ENCODE results near the gene RNF169.

RNF169 gene

GRCh38 chr11:74866557-74866956 is 117.9 kb downstream of the RNF169 start:
- no peak for DNase-seq (ENCODE audit: low read depth)
- no peak for TF ChIP-seq CTCF (conservative IDR thresholded peaks at IDR 0.05; ENCODE audit: low read length)
- no peak overlapping the region for H3K4me3 ChIP-seq (ENCODE audit: low read length)

- no peak overlapping the region for H3K4me3 ChIP-seq (ENCODE audit: low read length)
- DNase-seq (ENCODE audit: low read depth), result peak; percentile 34
- TF ChIP-seq CTCF (conservative IDR thresholded peaks at IDR 0.05; ENCODE audit: low read length), result peak; percentile 36
These were observed 121.8 kb downstream of the RNF169 start for GRCh38 chr11:74870485-74870884.

GRCh38 chr11:74871037-74871436 is 122.4 kb downstream of the RNF169 start:
- H3K4me3 ChIP-seq (ENCODE audit: low read length), result no peak overlapping the region
- no peak for DNase-seq (ENCODE audit: low read depth)
- TF ChIP-seq CTCF (conservative IDR thresholded peaks at IDR 0.05; ENCODE audit: low read length), result no peak

GRCh38 chr11:74877132-74877531 is 128.5 kb downstream of the RNF169 start:
- no peak overlapping the region for H3K4me3 ChIP-seq (ENCODE audit: low read length)
- no peak for DNase-seq (ENCODE audit: low read depth)
- TF ChIP-seq CTCF (conservative IDR thresholded peaks at IDR 0.05; ENCODE audit: low read length), result peak; percentile 59

Data from AG10803 (cell line).